ENCODE measurements around the gene ANO10. TPM values are rescaled to one million over a fixed set of nuclear protein-coding genes. Genes with fewer than 3 reads are reported as not detected.
"Not testable (repeated sequence)": the region's sequence is repeated elsewhere in the genome, so short reads cannot be mapped to it uniquely, and the experiment has no call there.

ANO10 gene
- total and polyA plus RNA-seq, 4 donors: 33.7 to 44.2 (median 38.3) TPM

DNA sequence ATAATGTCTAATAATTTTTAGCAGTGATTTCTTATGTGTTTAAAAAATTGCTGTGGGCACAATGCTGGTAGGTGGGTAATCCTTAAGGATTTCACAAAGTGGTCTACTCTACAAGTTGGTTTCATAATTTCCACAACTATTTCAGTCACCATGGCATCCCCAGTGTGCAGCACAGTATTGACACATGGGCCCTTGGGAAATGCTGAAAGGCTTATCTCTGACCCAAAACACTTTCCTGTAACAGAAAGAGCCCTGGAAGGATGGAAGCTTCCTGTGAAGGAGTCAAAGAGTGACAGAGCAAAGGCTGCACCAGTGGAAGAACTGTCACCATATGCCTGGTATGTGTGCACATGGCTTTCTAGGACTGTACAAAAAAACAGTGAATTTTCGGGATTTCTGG, 153.7 kb downstream of the ANO10 start:
- no peak for DNase-seq (ENCODE audit: low read depth in 4 of 6, low spot score in 6 of 6)
- H3K36me3 ChIP-seq (ENCODE audit: control insufficient read depth, insufficient read depth, low read length): no peaks in the 10 kb centered on the region
- H3K27ac ChIP-seq (ENCODE audit: low read depth, low read length): no peak overlapping the region
- 80% methylated on average over 1 of the region's 1 CpG for WGBS (ENCODE audit: insufficient coverage)
- no peaks in the 10 kb centered on the region for H3K4me1 ChIP-seq (ENCODE audit: control insufficient read depth, insufficient read depth, low read length)
- H3K9me3 ChIP-seq (ENCODE audit: control insufficient read depth, insufficient read depth, low read length): no peaks in the 10 kb centered on the region
- H3K27me3 ChIP-seq (ENCODE audit: control insufficient read depth, insufficient read depth, low read length): no peaks in the 10 kb centered on the region
- no peak overlapping the region for H3K4me3 ChIP-seq (ENCODE audit: low read depth, low read length)

DNA sequence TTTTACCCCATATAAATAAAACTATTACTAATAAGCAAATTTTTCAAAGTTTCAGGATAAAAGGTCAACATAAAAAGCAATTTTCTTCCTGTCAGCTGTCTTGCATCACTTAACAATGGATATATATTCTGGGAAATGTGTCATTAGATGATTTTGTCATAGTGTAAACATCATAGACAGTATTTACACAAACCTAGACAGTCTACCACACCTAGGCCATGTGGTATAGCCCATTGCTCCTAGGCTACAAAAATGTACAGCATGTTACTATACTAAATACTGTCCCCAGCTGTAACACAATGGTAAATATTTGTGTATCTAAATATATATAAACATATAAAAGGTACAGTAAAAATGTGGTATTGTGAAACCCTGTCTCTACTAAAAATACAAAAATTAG, 156.7 kb downstream of the ANO10 start:
- Histone ChIP-seq H3K4me1 (ENCODE audit: control insufficient read depth, insufficient read depth, low read length) (no peaks in the 10 kb centered on the region), H3K36me3 (ENCODE audit: control insufficient read depth, insufficient read depth, low read length) (no peaks in the 10 kb centered on the region), H3K9me3 (ENCODE audit: control insufficient read depth, insufficient read depth, low read length) (peaks cover 2% of the 10 kb centered on the region), H3K4me3 (ENCODE audit: low read depth, low read length) (no peak overlapping the region), H3K27me3 (ENCODE audit: control insufficient read depth, insufficient read depth, low read length) (no peaks in the 10 kb centered on the region), H3K27ac (ENCODE audit: low read depth, low read length) (no peak overlapping the region)
- no peak for DNase-seq (ENCODE audit: low read depth in 4 of 6, low spot score in 6 of 6)

DNA sequence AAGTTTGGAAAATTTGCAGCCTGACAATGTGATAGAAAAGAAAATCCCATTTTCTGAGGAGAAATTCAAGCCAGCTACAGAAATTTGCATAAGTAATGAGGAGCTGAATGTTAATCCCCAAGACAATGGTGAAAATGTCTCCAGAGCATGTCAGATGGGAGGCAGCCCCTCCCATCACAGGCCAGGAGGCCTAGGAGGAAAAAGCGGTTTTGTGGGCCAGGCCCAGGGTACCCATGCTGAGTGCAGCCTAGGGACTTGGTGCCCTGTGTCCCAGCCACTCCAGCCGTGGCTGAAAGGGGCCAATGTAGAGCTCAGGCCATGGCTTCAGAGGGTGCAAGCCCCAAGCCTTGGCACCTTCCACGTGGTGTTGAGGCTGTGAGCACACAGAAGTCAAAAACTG, 159.2 kb downstream of the ANO10 start:
- WGBS (ENCODE audit: insufficient coverage): 98% methylated on average over 3 of the region's 3 CpGs
- not testable (repeated sequence) for H3K27me3 ChIP-seq (ENCODE audit: control insufficient read depth, insufficient read depth, low read length); H3K36me3 ChIP-seq (ENCODE audit: control insufficient read depth, insufficient read depth, low read length); DNase-seq (ENCODE audit: low read depth in 4 of 6, low spot score in 6 of 6); H3K4me1 ChIP-seq (ENCODE audit: control insufficient read depth, insufficient read depth, low read length); H3K4me3 ChIP-seq (ENCODE audit: low read depth, low read length); H3K9me3 ChIP-seq (ENCODE audit: control insufficient read depth, insufficient read depth, low read length); H3K27ac ChIP-seq (ENCODE audit: low read depth, low read length)

DNA sequence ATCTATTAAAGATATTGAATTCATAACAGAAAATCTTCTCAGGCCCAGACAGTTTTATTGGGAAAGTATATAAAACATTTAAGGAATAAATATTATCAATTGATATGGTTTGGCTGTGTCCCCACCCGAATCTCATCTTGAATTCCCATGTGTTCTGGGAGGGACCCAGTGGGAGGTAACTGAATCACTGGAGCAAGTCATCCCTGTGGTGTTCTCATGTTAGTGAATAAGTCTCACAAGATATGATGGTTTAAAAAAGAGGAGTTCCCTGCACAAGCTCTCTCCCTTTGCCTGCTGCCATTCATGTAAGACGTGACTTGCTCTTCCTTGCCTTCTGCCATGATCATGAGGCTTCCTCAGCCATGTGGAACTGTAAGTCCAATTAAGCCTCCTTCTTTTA, 160.5 kb downstream of the ANO10 start:
- H3K9me3 ChIP-seq (ENCODE audit: control insufficient read depth, insufficient read depth, low read length): peaks cover 2% of the 10 kb centered on the region
- H3K4me1 ChIP-seq (ENCODE audit: control insufficient read depth, insufficient read depth, low read length): no peaks in the 10 kb centered on the region
- H3K36me3 ChIP-seq (ENCODE audit: control insufficient read depth, insufficient read depth, low read length): no peaks in the 10 kb centered on the region
- WGBS (ENCODE audit: insufficient coverage): no CpG with 5 or more reads among the region's 2 CpGs
- H3K27ac ChIP-seq (ENCODE audit: low read depth, low read length): no peak overlapping the region
- no peaks in the 10 kb centered on the region for H3K27me3 ChIP-seq (ENCODE audit: control insufficient read depth, insufficient read depth, low read length)
- H3K4me3 ChIP-seq (ENCODE audit: low read depth, low read length): no peak overlapping the region
- DNase-seq (ENCODE audit: low read depth in 4 of 6, low spot score in 6 of 6): no peak

DNA sequence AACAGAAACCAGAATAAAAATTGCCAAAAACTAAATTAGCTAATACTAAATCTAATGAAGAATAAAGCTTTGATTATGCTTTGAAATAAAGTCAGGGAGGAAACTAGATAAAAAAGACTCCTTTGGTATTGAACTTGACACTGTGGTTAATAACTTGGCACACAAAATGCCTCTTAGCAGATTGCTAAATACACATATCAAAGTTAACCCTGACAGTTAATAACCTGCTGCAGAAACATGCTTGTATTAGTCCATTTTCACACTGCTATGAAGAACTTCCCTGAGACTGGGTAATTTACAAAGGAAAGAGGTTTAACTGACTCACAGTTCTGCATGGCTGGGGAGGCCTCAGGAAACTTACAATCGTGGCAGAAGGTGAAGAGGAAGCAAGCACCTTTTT, 164.8 kb downstream of the ANO10 start:
- H3K9me3 ChIP-seq (ENCODE audit: control insufficient read depth, insufficient read depth, low read length); H3K36me3 ChIP-seq (ENCODE audit: control insufficient read depth, insufficient read depth, low read length); H3K27ac ChIP-seq (ENCODE audit: low read depth, low read length); DNase-seq (ENCODE audit: low read depth in 4 of 6, low spot score in 6 of 6); H3K4me3 ChIP-seq (ENCODE audit: low read depth, low read length); H3K27me3 ChIP-seq (ENCODE audit: control insufficient read depth, insufficient read depth, low read length); H3K4me1 ChIP-seq (ENCODE audit: control insufficient read depth, insufficient read depth, low read length): not testable (repeated sequence)
- WGBS (ENCODE audit: insufficient coverage): 83% methylated on average over 1 of the region's 1 CpG

DNA sequence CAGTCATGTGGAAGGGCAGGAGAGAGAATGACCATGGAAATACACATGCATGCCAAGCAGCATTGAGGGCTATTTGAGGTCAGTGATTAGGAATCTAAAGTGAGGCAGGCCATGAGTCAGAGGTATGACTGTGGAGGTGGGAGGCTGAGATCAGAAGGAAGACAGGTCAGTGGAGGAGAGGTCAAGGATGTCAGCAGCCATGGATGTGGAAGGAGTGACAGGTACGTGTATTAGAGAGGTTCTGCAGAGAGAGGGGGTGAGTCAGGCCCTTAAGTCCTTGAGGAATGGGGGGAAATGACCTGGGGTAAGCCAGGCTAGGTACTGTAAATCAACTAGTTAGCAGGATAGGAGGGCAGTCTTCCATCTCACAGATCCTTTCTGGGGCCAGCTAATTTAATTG, 166.6 kb downstream of the ANO10 start:
- DNase-seq (ENCODE audit: low read depth in 4 of 6, low spot score in 6 of 6): no peak
- Histone ChIP-seq H3K27ac (ENCODE audit: low read depth, low read length) (no peak overlapping the region), H3K36me3 (ENCODE audit: control insufficient read depth, insufficient read depth, low read length) (no peaks in the 10 kb centered on the region), H3K4me1 (ENCODE audit: control insufficient read depth, insufficient read depth, low read length) (no peaks in the 10 kb centered on the region), H3K27me3 (ENCODE audit: control insufficient read depth, insufficient read depth, low read length) (no peaks in the 10 kb centered on the region), H3K4me3 (ENCODE audit: low read depth, low read length) (no peak overlapping the region), H3K9me3 (ENCODE audit: control insufficient read depth, insufficient read depth, low read length) (no peaks in the 10 kb centered on the region)
- WGBS (ENCODE audit: insufficient coverage): 92% methylated on average over 1 of the region's 1 CpG

DNA sequence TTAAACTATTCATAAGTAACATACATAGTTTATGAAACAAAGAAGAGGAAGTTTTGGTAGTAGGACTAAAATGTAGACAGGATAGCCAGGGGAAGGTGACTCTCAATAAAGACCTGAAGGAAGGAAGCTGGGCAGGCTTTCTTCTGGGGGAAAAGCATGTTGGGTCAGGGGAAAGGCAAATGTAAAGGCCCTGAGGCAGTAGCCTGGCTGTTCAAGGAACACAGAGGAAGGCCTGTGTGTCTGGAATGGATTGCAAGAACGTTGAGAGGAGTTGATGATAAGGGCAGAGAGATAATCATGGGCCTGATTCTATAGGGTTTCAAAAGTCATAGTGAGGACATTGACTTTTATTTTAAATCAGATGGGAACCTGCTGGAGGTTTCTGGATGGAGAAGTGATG, 167.8 kb downstream of the ANO10 start:
- Histone ChIP-seq H3K27ac (ENCODE audit: low read depth, low read length) (no peak overlapping the region), H3K4me3 (ENCODE audit: low read depth, low read length) (no peak overlapping the region), H3K9me3 (ENCODE audit: control insufficient read depth, insufficient read depth, low read length) (no peaks in the 10 kb centered on the region), H3K36me3 (ENCODE audit: control insufficient read depth, insufficient read depth, low read length) (no peaks in the 10 kb centered on the region), H3K4me1 (ENCODE audit: control insufficient read depth, insufficient read depth, low read length) (no peaks in the 10 kb centered on the region), H3K27me3 (ENCODE audit: control insufficient read depth, insufficient read depth, low read length) (no peaks in the 10 kb centered on the region)
- no peak for DNase-seq (ENCODE audit: low read depth in 4 of 6, low spot score in 6 of 6)
- 93% methylated on average over 1 of the region's 1 CpG for WGBS (ENCODE audit: insufficient coverage)

DNA sequence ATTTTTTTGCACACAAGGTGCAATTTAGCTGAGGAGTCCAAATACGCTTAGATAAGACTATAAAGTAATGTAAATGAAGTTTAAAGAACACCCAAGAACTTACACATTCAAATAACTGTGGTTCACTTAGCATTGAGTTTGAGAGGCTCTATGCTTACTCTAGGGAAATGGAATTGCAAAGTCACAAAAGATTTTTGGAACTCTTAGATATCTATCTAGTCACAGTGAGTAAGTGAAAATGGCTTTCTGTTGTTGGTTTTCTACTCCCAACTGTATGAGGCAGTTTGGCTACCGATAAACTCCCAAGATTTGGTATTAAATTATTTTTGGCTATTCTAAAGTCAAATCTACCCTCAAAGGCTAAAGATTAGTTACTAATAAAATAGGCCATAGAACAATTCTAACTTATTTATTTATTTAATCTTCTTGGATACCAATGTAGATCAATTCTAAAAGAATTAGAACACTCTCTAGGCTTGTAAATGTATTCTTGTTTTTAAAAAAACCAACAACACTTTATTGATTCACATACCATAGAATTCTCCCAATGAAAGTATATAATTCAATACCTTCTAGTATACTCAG, 170.0 kb downstream of the ANO10 start:
- no peaks in the 10 kb centered on the region for H3K9me3 ChIP-seq (ENCODE audit: control insufficient read depth, insufficient read depth, low read length)
- no peak overlapping the region for H3K27ac ChIP-seq (ENCODE audit: low read depth, low read length)
- H3K27me3 ChIP-seq (ENCODE audit: control insufficient read depth, insufficient read depth, low read length): no peaks in the 10 kb centered on the region
- DNase-seq (ENCODE audit: low read depth in 4 of 6, low spot score in 6 of 6): no peak
- WGBS (ENCODE audit: insufficient coverage): no CpG with 5 or more reads among the region's 2 CpGs
- H3K36me3 ChIP-seq (ENCODE audit: control insufficient read depth, insufficient read depth, low read length): no peaks in the 10 kb centered on the region
- H3K4me1 ChIP-seq (ENCODE audit: control insufficient read depth, insufficient read depth, low read length): no peaks in the 10 kb centered on the region
- no peak overlapping the region for H3K4me3 ChIP-seq (ENCODE audit: low read depth, low read length)

DNA sequence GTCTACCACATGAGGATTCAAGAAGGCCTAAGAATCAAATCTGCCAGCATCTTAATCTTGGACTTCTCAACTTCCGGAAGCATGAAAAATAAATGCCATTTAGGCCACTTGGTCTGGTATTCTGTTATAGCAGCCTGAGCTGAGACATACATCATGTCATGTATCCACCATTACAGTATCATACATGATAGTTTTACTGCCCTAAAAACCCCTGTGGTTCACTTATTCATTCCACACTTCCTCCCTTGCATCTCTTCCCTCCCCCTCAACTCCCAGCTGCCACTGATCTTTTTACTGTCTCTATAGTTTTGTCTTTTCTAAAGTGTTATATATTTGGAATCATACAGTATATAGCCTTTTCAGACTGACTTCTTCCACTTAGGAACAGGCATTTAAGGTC, 173.7 kb downstream of the ANO10 start:
- WGBS (ENCODE audit: insufficient coverage): 100% methylated on average over 1 of the region's 1 CpG
- Histone ChIP-seq H3K9me3 (ENCODE audit: control insufficient read depth, insufficient read depth, low read length) (no peaks in the 10 kb centered on the region), H3K4me1 (ENCODE audit: control insufficient read depth, insufficient read depth, low read length) (no peaks in the 10 kb centered on the region), H3K36me3 (ENCODE audit: control insufficient read depth, insufficient read depth, low read length) (no peaks in the 10 kb centered on the region), H3K27ac (ENCODE audit: low read depth, low read length) (no peak overlapping the region), H3K4me3 (ENCODE audit: low read depth, low read length) (no peak overlapping the region), H3K27me3 (ENCODE audit: control insufficient read depth, insufficient read depth, low read length) (no peaks in the 10 kb centered on the region)
- no peak for DNase-seq (ENCODE audit: low read depth in 4 of 6, low spot score in 6 of 6)

DNA sequence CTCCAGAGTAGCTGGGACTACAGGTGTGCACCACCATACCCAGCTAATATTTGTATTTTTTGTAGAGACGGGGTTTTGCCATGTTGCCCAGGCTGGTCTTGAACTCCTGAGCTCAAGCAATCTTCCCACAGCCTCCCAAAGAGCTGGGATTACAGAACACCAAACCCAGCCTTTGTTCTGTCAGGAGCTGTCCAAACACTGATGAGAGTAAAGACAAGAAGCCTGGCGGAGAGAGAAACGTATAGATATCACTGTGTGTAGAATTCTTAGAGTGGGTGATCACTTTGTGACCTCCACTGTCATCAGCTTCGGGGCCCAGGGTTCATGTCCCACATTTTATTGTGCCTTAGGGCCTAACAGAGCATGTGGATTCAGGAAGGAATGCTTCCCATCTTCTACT, 176.0 kb downstream of the ANO10 start:
- H3K27ac ChIP-seq (ENCODE audit: low read depth, low read length): no peak overlapping the region
- DNase-seq (ENCODE audit: low read depth in 4 of 6, low spot score in 6 of 6): no peak
- H3K27me3 ChIP-seq (ENCODE audit: control insufficient read depth, insufficient read depth, low read length): no peaks in the 10 kb centered on the region
- no peaks in the 10 kb centered on the region for H3K4me1 ChIP-seq (ENCODE audit: control insufficient read depth, insufficient read depth, low read length)
- no peaks in the 10 kb centered on the region for H3K36me3 ChIP-seq (ENCODE audit: control insufficient read depth, insufficient read depth, low read length)
- no peak overlapping the region for H3K4me3 ChIP-seq (ENCODE audit: low read depth, low read length)
- WGBS (ENCODE audit: insufficient coverage): 63% methylated on average over 2 of the region's 4 CpGs
- H3K9me3 ChIP-seq (ENCODE audit: control insufficient read depth, insufficient read depth, low read length): no peaks in the 10 kb centered on the region

Measured in spinal cord (tissue), 10 donors.